Activated CD8-positive, alpha-beta T cell treated with anti-CD3 and anti-CD28 coated beads, Interleukin-2, amount 10 ng/mL, durations not matched to agents 7 days and 5 days (primary cell): ENCODE measurements around the gene SCNN1A. TPM values are rescaled to one million over a fixed set of nuclear protein-coding genes. Genes with fewer than 3 reads are reported as not detected.

Experiments
- ATAC-seq: fragments of 150-1000 bp; cut with Tn5 transposase; one replicate; pipeline ENCODE4 v1.10.0; 2021; ENCODE audit warnings: moderate library complexity
- CTCF ChIA-PET: fragments of 350-600 bp; sonication (Branson Sonifier 250); formaldehyde crosslinking; loops from one replicate; lab custom pipeline; 2021; ENCODE audit warnings: antibody characterized with exemption; lab: Charles Lee
- POLR2A ChIA-PET: fragments of 350-600 bp; sonication (Branson Sonifier 250); formaldehyde crosslinking; loops from one replicate; lab custom pipeline; 2021; ENCODE audit warnings: antibody characterized with exemption; lab: Charles Lee
- DNase-seq: peaks from one replicate; pipeline ENCODE4 v3.0.0-alpha.2; 2020
- H3K27ac Mint-ChIP-seq: one replicate; pipeline ENCODE4 v1.8.0; 2021; ENCODE audit warnings: mild to moderate bottlenecking, mixed read lengths
- H3K27me3 Mint-ChIP-seq: one replicate; pipeline ENCODE4 v1.8.0; 2021; ENCODE audit warnings: low read depth, mixed read lengths
- H3K36me3 Mint-ChIP-seq: one replicate; pipeline ENCODE4 v1.8.0; 2021; ENCODE audit warnings: low read depth, mixed read lengths
- H3K4me1 Mint-ChIP-seq: one replicate; pipeline ENCODE4 v1.8.0; 2021; ENCODE audit warnings: low read depth, mixed read lengths
- H3K4me3 Mint-ChIP-seq: one replicate; pipeline ENCODE4 v1.8.0; 2021; ENCODE audit warnings: mild to moderate bottlenecking, mixed read lengths
- H3K9me3 Mint-ChIP-seq: one replicate; pipeline ENCODE4 v1.8.0; 2022; ENCODE audit warnings: mixed read lengths; ENCODE audit not compliant: insufficient read depth
- total RNA-seq, 2 experiments: library from RNA; stranded (reverse); gene quantifications; one replicate each; pipeline ENCODE4 v1.2.3, GENCODE V29; 2021

The SCNN1A gene
- total RNA-seq, 2 experiments from 2014 or later, result 0.47 to 1.5 TPM

DNA sequence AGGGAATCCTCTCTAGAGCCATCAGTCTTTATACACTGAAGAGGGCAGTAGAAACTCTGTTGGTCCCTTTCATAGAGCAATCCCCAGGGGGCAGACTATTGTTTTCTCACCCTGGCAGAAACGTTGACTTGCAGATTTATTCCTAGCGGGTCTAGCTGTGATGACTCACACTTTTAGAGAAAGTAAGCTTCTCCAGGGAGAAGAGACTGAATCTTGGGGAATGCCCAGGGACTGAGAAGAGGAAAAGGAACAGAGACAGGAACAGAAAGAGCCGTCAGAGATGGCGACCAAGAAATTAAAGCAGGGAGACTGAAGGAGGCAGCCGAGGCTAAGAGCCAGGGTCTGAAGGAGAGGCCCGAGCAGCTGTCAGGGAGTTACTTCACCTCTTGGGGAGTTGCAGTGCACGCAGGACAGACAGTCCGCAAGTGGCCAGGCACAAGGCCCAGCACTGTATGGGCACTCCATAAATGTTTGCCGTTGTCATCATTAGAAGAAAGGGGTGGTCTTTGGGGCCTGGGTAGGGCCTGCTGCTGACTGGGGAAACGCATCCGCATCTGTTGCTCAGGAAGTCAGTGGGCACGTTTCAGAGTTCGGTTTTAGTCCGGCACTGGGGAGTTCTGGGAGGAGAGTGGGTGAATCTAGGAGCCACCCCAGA lies 51.9 kb downstream of the SCNN1A start:
- POLR2A ChIA-PET, result interaction anchor here (0.8 to 1.3 kb wide), 3 partner anchors 11 to 215 kb away, joined by 3 to 7 read pairs (median 4); no protein-coding TSS in a partner anchor
- Mint-ChIP-seq H3K27ac (peak overlapping the region; percentile 87), H3K9me3 (no peaks in the 10 kb centered on the region), H3K36me3 (peaks cover 26% of the 10 kb centered on the region), H3K4me3 (peak overlapping the region; percentile 45), H3K27me3 (no peaks in the 10 kb centered on the region), H3K4me1 (peaks cover 62% of the 10 kb centered on the region)
- ATAC-seq (peak; percentile 73), DNase-seq (peak; percentile 60)
- CTCF ChIA-PET, result interaction anchor here (0.6 to 2.6 kb wide), 27 partner anchors 9 to 282 kb away, joined by 3 to 45 read pairs (median 4); partner anchors contain the start of gene VAMP1

DNA sequence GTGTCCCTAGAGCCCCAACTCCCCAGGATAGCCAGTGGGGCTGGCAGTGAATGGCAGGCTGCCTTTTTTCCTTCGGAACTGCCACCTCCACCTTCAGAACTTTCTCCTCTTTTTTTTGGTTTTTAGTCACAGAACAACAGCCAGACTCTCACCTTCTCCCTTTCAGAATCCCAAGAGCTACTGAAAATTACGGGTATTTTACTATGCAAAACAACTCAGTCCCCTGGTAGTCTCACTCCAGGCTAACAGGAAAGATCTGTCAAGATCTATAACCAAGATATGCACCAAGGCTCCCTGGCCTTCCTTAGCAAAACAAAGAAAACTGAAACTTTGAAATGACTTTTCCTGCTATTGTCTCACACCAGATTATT lies 52.4 kb downstream of the SCNN1A start:
- no peak for ATAC-seq
- POLR2A ChIA-PET, result interaction anchor here (1.2 to 1.3 kb wide), 2 partner anchors 11 to 216 kb away, joined by 3 to 7 read pairs; no protein-coding TSS in a partner anchor
- CTCF ChIA-PET, result interaction anchor here (0.8 to 2.6 kb wide), 26 partner anchors 9 to 215 kb away, joined by 3 to 45 read pairs (median 4); partner anchors contain the start of genes MRPL51 and VAMP1
- no peaks in the 10 kb centered on the region for H3K9me3 Mint-ChIP-seq
- peak overlapping the region; percentile 45 for H3K4me3 Mint-ChIP-seq
- H3K27me3 Mint-ChIP-seq, result no peaks in the 10 kb centered on the region
- peaks cover 67% of the 10 kb centered on the region for H3K4me1 Mint-ChIP-seq
- H3K27ac Mint-ChIP-seq, result peak overlapping the region; percentile 87
- no peak for DNase-seq
- H3K36me3 Mint-ChIP-seq, result peaks cover 25% of the 10 kb centered on the region

DNA sequence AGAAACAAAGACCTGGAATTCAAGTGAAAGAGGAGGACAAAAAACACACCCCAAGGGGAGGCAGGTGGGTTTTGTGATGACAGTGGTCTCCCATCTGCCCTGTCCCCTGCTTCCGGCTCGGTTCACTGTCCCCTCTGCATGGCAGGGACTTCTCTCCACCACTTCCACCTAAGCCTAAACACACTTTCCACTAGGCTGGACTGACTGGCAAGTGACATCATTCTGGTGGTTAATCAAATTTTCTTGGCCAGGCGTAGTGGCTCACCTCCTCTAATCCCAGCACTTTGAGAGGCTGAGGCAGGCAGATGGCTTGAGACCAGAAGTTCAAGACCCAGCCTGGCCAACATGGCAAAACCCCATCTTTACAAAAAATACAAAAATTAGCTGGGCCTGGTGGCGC lies 53.0 kb downstream of the SCNN1A start:
- peaks cover 73% of the 10 kb centered on the region for H3K4me1 Mint-ChIP-seq
- H3K36me3 Mint-ChIP-seq, result peaks cover 25% of the 10 kb centered on the region
- no peak overlapping the region for H3K27ac Mint-ChIP-seq
- ChIA-PET POLR2A (interaction anchor here (1.3 kb wide), 1 partner anchor 12 kb away, joined by 7 read pairs; no protein-coding TSS in a partner anchor), CTCF (interaction anchor here (0.8 to 2.6 kb wide), 19 partner anchors 10 to 171 kb away, joined by 3 to 45 read pairs (median 8); partner anchors contain the start of genes MRPL51 and VAMP1)
- H3K9me3 Mint-ChIP-seq, result no peaks in the 10 kb centered on the region
- H3K27me3 Mint-ChIP-seq, result no peaks in the 10 kb centered on the region
- ATAC-seq (no peak), DNase-seq (no peak)
- no peak overlapping the region for H3K4me3 Mint-ChIP-seq

DNA sequence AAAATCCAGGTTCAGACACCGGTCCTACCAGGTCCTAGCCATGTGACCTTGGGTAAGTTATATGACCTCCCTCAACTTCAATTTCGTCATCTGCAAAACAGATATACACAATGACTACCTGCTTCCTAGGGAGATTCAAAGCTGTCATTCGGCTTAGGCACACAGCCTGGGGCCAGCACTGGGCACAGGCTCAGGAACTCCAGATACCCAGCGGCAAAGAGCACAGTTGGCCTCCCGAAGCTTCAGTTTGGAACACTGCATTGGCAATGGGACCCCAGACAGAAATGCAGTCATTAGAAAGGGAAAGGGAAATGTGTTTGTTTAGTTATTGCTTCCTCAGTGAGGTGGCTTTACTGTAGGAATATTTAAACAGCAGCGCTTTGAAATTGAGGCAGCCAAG lies 53.5 kb downstream of the SCNN1A start:
- Mint-ChIP-seq H3K36me3 (peaks cover 21% of the 10 kb centered on the region), H3K4me3 (no peak overlapping the region), H3K27me3 (no peaks in the 10 kb centered on the region), H3K9me3 (no peaks in the 10 kb centered on the region), H3K4me1 (peaks cover 72% of the 10 kb centered on the region), H3K27ac (no peak overlapping the region)
- DNase-seq (no peak), ATAC-seq (no peak)
- CTCF ChIA-PET, result interaction anchor here (1.0 to 2.6 kb wide), 7 partner anchors 14 to 171 kb away, joined by 3 to 45 read pairs (median 11); partner anchors contain the start of gene MRPL51
- POLR2A ChIA-PET, result no interaction called here

DNA sequence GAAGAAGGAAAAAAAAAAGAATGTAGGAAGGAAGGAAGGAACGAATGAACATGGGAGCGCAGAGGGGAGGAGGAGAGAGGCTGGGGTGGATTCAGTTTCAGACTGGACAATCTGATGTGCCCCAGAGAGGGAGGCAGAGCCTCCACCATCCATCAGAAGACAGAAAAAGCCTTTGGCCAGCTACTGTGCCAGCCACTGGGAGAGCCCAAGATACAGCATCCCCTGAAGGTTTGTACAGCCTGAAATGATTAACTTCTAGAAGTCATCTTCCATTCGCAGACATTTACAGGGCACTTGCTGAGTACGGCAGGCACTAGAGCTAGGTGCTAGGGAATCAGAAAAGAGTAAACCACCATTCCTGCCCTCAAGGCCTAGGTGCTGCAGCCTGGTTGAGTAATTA lies 55.9 kb downstream of the SCNN1A start:
- no peak overlapping the region for H3K4me3 Mint-ChIP-seq
- ATAC-seq (no peak), DNase-seq (no peak)
- ChIA-PET CTCF (interaction anchor here (1.6 to 2.0 kb wide), 3 partner anchors 16 to 219 kb away, joined by 7 to 8 read pairs (median 7); no protein-coding TSS in a partner anchor), POLR2A (interaction anchor here (0.5 kb wide), 1 partner anchor 238 kb away, joined by 3 read pairs; no protein-coding TSS in a partner anchor)
- H3K4me1 Mint-ChIP-seq, result peaks cover 51% of the 10 kb centered on the region
- peaks cover 8% of the 10 kb centered on the region for H3K36me3 Mint-ChIP-seq
- H3K27me3 Mint-ChIP-seq, result no peaks in the 10 kb centered on the region
- H3K27ac Mint-ChIP-seq, result peak overlapping the region; percentile 58
- H3K9me3 Mint-ChIP-seq, result no peaks in the 10 kb centered on the region

DNA sequence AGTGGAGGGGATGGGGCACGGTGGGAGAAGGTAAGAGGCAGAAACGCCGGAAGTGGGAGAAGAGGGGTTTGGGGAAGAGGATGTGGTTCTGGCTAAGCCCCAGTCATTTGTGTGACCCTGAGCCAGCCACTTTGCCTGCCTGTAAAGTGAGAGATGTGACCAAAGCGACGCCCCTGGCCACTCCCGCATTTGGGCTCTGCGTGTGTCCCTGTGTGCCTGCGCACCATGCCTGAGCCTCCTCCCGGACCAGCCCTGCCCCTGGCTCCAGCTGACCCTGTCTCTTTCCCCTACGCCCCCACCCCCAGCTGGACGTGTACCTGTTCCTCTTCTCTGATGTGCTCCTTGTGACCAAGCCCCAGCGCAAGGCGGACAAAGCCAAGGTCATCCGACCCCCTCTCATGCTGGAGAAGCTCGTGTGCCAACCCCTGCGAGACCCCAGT lies 56.9 kb downstream of the SCNN1A start:
- peak; percentile 43 for DNase-seq
- peak overlapping the region; percentile 83 for H3K27ac Mint-ChIP-seq

DNA sequence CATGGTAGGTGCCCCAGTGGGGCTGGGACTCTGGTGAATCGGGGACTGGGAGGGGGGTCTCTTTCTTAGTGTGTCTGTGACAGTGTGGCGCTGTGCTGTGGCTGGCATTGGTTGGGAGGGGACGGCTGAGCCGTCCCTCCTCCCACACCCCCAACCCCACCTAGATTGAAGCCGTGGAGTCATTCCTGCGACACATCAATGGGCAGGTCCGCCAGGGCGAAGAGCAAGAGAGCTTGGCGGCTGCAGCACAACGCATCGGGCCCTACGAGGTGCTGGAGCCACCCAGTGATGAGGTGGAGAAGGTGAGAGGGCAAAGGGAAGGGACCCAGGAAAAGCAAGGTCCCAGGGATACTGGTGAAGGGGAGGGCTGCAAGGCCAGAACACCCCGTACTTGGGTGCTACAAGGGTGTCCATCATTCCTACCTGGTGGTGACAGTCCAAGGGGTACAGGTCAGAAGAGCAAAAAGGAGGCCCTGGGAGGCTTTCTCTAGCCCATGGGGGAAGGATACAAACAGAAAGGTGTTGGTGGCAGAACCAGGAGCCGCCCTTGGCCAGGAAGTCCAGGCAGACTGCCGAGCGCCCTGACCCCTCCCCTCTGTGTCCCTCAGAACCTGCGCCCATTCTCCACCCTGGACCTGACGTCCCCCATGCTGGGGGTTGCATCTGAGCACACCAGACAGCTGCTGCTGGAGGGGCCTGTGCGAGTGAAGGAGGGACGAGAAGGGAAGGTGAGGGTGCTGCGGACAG lies 57.5 kb downstream of the SCNN1A start:
- peaks cover 5% of the 10 kb centered on the region for H3K36me3 Mint-ChIP-seq
- ATAC-seq (peak; percentile 33), DNase-seq (no peak)
- H3K4me1 Mint-ChIP-seq, result peaks cover 39% of the 10 kb centered on the region
- H3K9me3 Mint-ChIP-seq, result no peaks in the 10 kb centered on the region
- no peaks in the 10 kb centered on the region for H3K27me3 Mint-ChIP-seq
- CTCF ChIA-PET, result no interaction called here
- peak overlapping the region; percentile 59 for H3K4me3 Mint-ChIP-seq
- POLR2A ChIA-PET, result interaction anchor here (0.5 kb wide), 1 partner anchor 17 kb away, joined by 3 read pairs; no protein-coding TSS in a partner anchor
- peak overlapping the region; percentile 83 for H3K27ac Mint-ChIP-seq

More for the DNA sequence above, 56.9 kb downstream of the SCNN1A start:
- peak overlapping the region; percentile 59 for H3K4me3 Mint-ChIP-seq
- no peaks in the 10 kb centered on the region for H3K27me3 Mint-ChIP-seq
- H3K4me1 Mint-ChIP-seq, result peaks cover 42% of the 10 kb centered on the region
- CTCF ChIA-PET, result no interaction called here
- peaks cover 8% of the 10 kb centered on the region for H3K36me3 Mint-ChIP-seq
- ATAC-seq, result peak; percentile 28
- no peaks in the 10 kb centered on the region for H3K9me3 Mint-ChIP-seq
- POLR2A ChIA-PET, result no interaction called here

DNA sequence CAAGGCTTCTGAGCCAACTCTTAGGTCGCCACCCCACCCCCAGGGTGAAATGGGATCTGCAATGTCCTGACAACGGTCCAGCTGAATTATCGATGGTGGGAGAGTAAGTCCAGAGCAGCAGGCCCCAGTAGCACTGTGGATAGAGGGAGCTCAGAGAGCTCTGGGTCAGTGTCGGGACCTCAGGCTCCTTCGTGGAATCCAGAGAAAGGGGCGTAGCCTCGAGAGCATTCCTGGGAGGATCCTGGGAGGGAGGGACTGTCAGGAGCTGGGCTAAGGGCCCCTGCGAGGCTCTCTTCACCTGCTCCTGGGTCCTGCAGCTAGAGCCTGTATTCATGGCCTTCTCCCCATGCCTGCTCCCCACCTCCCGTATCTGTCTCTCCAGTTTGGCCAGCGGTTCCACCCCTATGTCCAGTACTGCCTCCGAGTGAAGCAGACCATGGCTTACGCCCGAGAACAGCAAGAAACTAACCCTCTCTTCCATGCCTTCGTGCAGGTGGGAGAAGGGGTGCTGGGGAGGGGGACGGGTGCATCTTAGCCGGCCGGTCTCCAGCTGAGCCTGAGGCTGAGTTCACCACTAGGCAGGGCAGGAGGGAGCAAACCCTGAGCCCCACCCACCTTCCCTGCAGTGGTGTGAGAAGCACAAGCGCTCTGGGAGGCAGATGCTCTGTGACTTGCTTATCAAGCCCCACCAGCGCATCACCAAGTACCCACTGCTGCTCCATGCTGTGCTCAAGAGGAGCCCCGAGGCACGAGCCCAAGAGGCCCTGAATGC lies 58.3 kb downstream of the SCNN1A start:
- POLR2A ChIA-PET, result interaction anchor here (0.7 kb wide), 1 partner anchor 160 kb away, joined by 3 read pairs; no protein-coding TSS in a partner anchor
- peaks cover 40% of the 10 kb centered on the region for H3K4me1 Mint-ChIP-seq
- H3K36me3 Mint-ChIP-seq, result peaks cover 5% of the 10 kb centered on the region
- DNase-seq (no peak), ATAC-seq (no peak)
- peaks cover 1% of the 10 kb centered on the region for H3K27me3 Mint-ChIP-seq
- H3K4me3 Mint-ChIP-seq, result no peak overlapping the region
- no peaks in the 10 kb centered on the region for H3K9me3 Mint-ChIP-seq
- H3K27ac Mint-ChIP-seq, result peak overlapping the region; percentile 33
- CTCF ChIA-PET, result interaction anchor here (1.4 kb wide), 1 partner anchor 18 kb away, joined by 5 read pairs; no protein-coding TSS in a partner anchor

DNA sequence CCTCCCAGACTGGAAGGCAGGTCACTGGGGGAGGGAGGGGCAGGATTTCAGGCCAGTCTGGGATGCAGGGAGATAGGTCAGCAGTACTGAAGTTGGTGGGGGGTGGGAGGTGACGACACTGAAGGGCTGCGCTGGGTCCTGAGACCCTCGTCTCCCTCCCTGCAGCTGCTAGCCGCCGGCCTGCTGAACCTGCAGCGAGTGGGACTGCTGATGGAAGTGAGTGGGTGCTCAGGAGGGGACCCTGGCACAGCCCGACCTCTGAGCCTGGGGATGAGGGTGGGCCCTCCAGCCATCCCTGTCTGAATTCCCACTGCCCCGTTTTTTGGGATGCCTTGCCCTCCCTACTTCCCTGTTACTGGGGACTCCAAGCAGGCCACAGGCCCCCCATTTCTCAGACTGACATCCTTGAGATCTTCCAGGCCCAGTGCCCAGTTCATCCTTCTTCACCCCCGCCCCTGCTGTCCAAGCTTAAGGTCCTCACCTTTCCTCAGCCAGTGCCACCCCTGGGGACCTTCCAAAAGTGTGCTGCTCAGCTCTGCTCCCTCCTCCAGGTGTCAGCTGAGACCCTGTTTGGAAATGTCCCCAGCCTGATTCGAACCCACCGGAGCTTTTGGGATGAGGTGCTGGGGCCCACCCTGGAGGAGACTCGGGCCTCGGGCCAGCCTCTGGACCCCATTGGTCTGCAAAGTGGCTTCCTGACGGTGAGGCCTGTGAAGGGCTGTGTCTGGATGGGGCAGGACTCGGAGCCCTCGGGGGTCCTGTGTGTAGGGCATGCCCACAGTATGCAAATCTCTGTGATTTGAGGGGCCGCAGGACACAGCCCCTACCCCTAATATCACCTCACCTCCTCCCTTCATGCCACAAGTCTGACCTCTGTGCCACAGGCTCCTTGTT lies 59.4 kb downstream of the SCNN1A start:
- Mint-ChIP-seq H3K4me1 (peaks cover 34% of the 10 kb centered on the region), H3K27ac (no peak overlapping the region), H3K36me3 (peaks cover 5% of the 10 kb centered on the region), H3K27me3 (peaks cover 8% of the 10 kb centered on the region), H3K9me3 (no peaks in the 10 kb centered on the region), H3K4me3 (no peak overlapping the region)
- ChIA-PET CTCF (interaction anchor here (1.2 to 1.4 kb wide), 2 partner anchors 17 to 19 kb away, joined by 4 to 5 read pairs; no protein-coding TSS in a partner anchor), POLR2A (no interaction called here)
- ATAC-seq (no peak), DNase-seq (no peak)

DNA sequence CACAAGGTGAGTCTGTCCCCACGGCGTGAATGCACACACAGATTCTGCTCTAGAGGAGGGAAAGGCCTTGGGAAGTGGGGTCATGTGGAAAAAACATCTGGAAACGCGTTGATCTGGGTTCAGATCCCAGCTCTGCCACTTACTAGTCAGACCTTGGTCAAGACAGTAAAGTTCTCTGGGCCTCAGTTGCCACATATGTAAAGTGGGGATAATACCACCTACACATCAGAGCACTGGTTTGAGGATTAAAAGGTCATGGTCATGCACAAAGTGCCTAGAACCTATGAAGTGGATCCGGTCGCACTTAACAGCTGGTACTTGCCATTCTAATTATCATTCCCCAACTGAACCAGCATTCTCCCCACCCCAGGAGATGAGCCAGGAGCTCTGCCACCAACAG lies 60.2 kb downstream of the SCNN1A start:
- POLR2A ChIA-PET, result no interaction called here
- Mint-ChIP-seq H3K9me3 (no peaks in the 10 kb centered on the region), H3K4me3 (no peak overlapping the region), H3K4me1 (peaks cover 34% of the 10 kb centered on the region), H3K27ac (no peak overlapping the region), H3K27me3 (peaks cover 10% of the 10 kb centered on the region), H3K36me3 (peaks cover 2% of the 10 kb centered on the region)
- ATAC-seq, result no peak
- CTCF ChIA-PET, result interaction anchor here (1.2 kb wide), 1 partner anchor 17 kb away, joined by 4 read pairs; no protein-coding TSS in a partner anchor
- DNase-seq, result no peak
